H1 (cell line): ENCODE measurements around the gene SPATA16. TPM values are rescaled to one million over a fixed set of nuclear protein-coding genes. Genes with fewer than 3 reads are reported as not detected.

Experiments
- CTCF ChIA-PET: fragments of 300-600 bp; sonication (Branson Sonifier 250); formaldehyde crosslinking; loops from one replicate; lab custom pipeline; 2021; ENCODE audit not compliant: partially characterized antibody; lab: Charles Lee
- POLR2A ChIA-PET: fragments of 300-600 bp; sonication (Branson Sonifier 250); formaldehyde crosslinking; loops from one replicate; lab custom pipeline; 2021; ENCODE audit warnings: inconsistent platforms; ENCODE audit not compliant: partially characterized antibody; lab: Charles Lee
- DNase-seq, 2 experiments: peaks; one replicate each; pipeline versions ENCODE4 v3.0.0 to v3.0.0-alpha.2; 2010 to 2022; ENCODE audit warnings: low spot score in 2 of 2, low read depth in 1 of 2, mixed read lengths in 1 of 2
- FAIRE-seq: peaks from 2 replicates; lab custom pipeline; 2011; peaks lifted over from hg19 to GRCh38; lab: Jason Lieb, UNC
- H2AFZ ChIP-seq: 2 replicates; pipeline ENCODE4 v1.8.1; 2012; ENCODE audit warnings: low read length, inconsistent platforms
- H2AK5ac ChIP-seq: 2 replicates; pipeline ENCODE4 v1.6.1; 2013; ENCODE audit warnings: low read depth, low read length
- H2BK120ac ChIP-seq: replicated peaks from 2 replicates; pipeline ENCODE3; 2013; ENCODE audit warnings: low read depth, low read length, inconsistent platforms
- H2BK12ac ChIP-seq: 2 replicates; pipeline ENCODE4 v1.6.1; 2013; ENCODE audit warnings: low read depth, low read length
- H2BK15ac ChIP-seq: 2 replicates; pipeline ENCODE4 v1.6.1; 2013; ENCODE audit warnings: low read length
- H2BK20ac ChIP-seq: 2 replicates; pipeline ENCODE4 v1.6.1; 2013; ENCODE audit warnings: low read length
- H2BK5ac ChIP-seq: 2 replicates; pipeline ENCODE4 v1.6.1; 2013; ENCODE audit warnings: low read depth, low read length
- H3K14ac ChIP-seq: 2 replicates; pipeline ENCODE4 v1.6.1; 2013; ENCODE audit warnings: inconsistent platforms; ENCODE audit not compliant: insufficient read length
- H3K18ac ChIP-seq: 2 replicates; pipeline ENCODE4 v1.6.1; 2013; ENCODE audit warnings: low read length; ENCODE audit errors: extremely low read depth
- H3K23ac ChIP-seq: 2 replicates; pipeline ENCODE4 v1.6.1; 2013; ENCODE audit warnings: inconsistent platforms; ENCODE audit not compliant: insufficient read length
- H3K23me2 ChIP-seq: 2 replicates; pipeline ENCODE4 v1.6.1; 2013; ENCODE audit warnings: low read depth, low read length
- H3K27ac ChIP-seq: 2 replicates; pipeline ENCODE4 v1.6.1; 2011; ENCODE audit warnings: low read depth, low read length, inconsistent platforms
- H3K27me3 ChIP-seq, 4 experiments: replicated peaks in 1 of 4; 1 replicate in 1 of 4; 2 replicates in 3 of 4; pipeline versions ENCODE4 v1.6.1 to v1.8.1; 2011 to 2013; ENCODE audit warnings: low read length in 3 of 4, mild to moderate bottlenecking in 3 of 4, inconsistent platforms in 2 of 4, mixed read lengths in 2 of 4, moderate library complexity in 1 of 4; ENCODE audit not compliant: control insufficient read depth in 3 of 4, insufficient read depth in 3 of 4; ENCODE audit errors: extremely low read depth in 1 of 4
- H3K36me3 ChIP-seq, 4 experiments: 2 replicates each; pipeline versions ENCODE4 v1.6.1 to v1.8.1; 2011 to 2013; ENCODE audit warnings: mild to moderate bottlenecking in 4 of 4, low read length in 3 of 4, moderate library complexity in 2 of 4, control low read depth in 1 of 4, inconsistent platforms in 1 of 4; ENCODE audit not compliant: insufficient read depth in 4 of 4, control insufficient read depth in 2 of 4
- H3K4ac ChIP-seq: replicated peaks from 2 replicates; pipeline ENCODE3; 2013; ENCODE audit warnings: low read length, low read depth, mixed read lengths, inconsistent platforms; ENCODE audit not compliant: insufficient read length
- H3K4me1 ChIP-seq, 4 experiments: replicated peaks in 1 of 4; 1 replicate in 1 of 4; 2 replicates in 3 of 4; pipeline versions ENCODE4 v1.6.1 to v1.8.1; 2011 to 2013; ENCODE audit warnings: low read length in 3 of 4, inconsistent platforms in 2 of 4, mixed read lengths in 1 of 4; ENCODE audit not compliant: insufficient read depth in 4 of 4, control insufficient read depth in 3 of 4
- H3K4me2 ChIP-seq, 2 experiments: 2 replicates each; pipeline versions ENCODE4 v1.6.1 to v1.8.1; 2011 to 2013; ENCODE audit warnings: low read depth in 2 of 2, low read length in 2 of 2, control low read depth in 1 of 2, inconsistent platforms in 1 of 2, mild to moderate bottlenecking in 1 of 2; ENCODE audit not compliant: insufficient read depth in 1 of 2
- H3K4me3 ChIP-seq, 4 experiments: fragments of 200-600, 300-600 bp in 1 of 4; sonication (generic), shearing (Covaris generic), sonication (Bioruptor Twin) in 1 of 4; 2 replicates each; pipeline versions ENCODE4 v1.5.1 to v1.8.1; 2011 to 2016; ENCODE audit warnings: low read length in 4 of 4, low read depth in 3 of 4, control low read depth in 2 of 4, inconsistent platforms in 2 of 4, mild to moderate bottlenecking in 2 of 4, mixed read lengths in 1 of 4, moderate library complexity in 1 of 4; ENCODE audit not compliant: insufficient read depth in 2 of 4; ENCODE audit errors: extremely low read depth in 1 of 4
- H3K56ac ChIP-seq: replicated peaks from 2 replicates; pipeline ENCODE3; 2013; ENCODE audit warnings: low read depth, mild to moderate bottlenecking, mixed read lengths, low read length, inconsistent platforms; ENCODE audit not compliant: insufficient read length
- H3K79me1 ChIP-seq: 2 replicates; pipeline ENCODE4 v1.6.1; 2013; ENCODE audit warnings: low read depth, low read length, control low read depth
- H3K79me2 ChIP-seq, 2 experiments: 2 replicates each; pipeline versions ENCODE4 v1.6.1 to v1.8.1; 2012 to 2013; ENCODE audit warnings: low read length in 2 of 2, mild to moderate bottlenecking in 2 of 2, inconsistent platforms in 1 of 2; ENCODE audit not compliant: insufficient read depth in 2 of 2, control insufficient read depth in 1 of 2
- H3K9ac ChIP-seq, 4 experiments: replicated peaks in 1 of 4; 1 replicate in 1 of 4; 2 replicates in 3 of 4; pipeline versions ENCODE4 v1.6.1 to v1.8.1; 2011 to 2013; ENCODE audit warnings: low read depth in 3 of 4, low read length in 3 of 4, control low read depth in 2 of 4, mild to moderate bottlenecking in 2 of 4, moderate library complexity in 2 of 4, inconsistent platforms in 1 of 4; ENCODE audit errors: extremely low read depth in 1 of 4
- H3K9me3 ChIP-seq, 2 experiments: 2 replicates each; pipeline versions ENCODE4 v1.6.1 to v1.8.1; 2012 to 2013; ENCODE audit warnings: mild to moderate bottlenecking in 2 of 2, moderate library complexity in 2 of 2, control low read depth in 1 of 2, inconsistent platforms in 1 of 2, low read depth in 1 of 2, low read length in 1 of 2, mixed read lengths in 1 of 2; ENCODE audit not compliant: insufficient read depth in 2 of 2
- H4K20me1 ChIP-seq, 2 experiments: replicated peaks in 1 of 2; 2 replicates each; pipeline versions ENCODE3 to v1.8.1; 2011 to 2013; ENCODE audit warnings: inconsistent platforms in 2 of 2, low read length in 2 of 2, mild to moderate bottlenecking in 1 of 2; ENCODE audit not compliant: insufficient read depth in 2 of 2, control insufficient read depth in 1 of 2
- H4K5ac ChIP-seq: 2 replicates; pipeline ENCODE4 v1.6.1; 2013; ENCODE audit warnings: low read length, low read depth, mixed read lengths, inconsistent platforms; ENCODE audit not compliant: insufficient read length
- H4K8ac ChIP-seq: 2 replicates; pipeline ENCODE4 v1.8.0; 2013; ENCODE audit warnings: mild to moderate bottlenecking, moderate library complexity, low read length, inconsistent platforms; ENCODE audit not compliant: insufficient read depth; ENCODE audit errors: extremely low read depth
- H4K91ac ChIP-seq: replicated peaks from 2 replicates; pipeline ENCODE3; 2013; ENCODE audit warnings: low read length, mixed read lengths, inconsistent platforms; ENCODE audit not compliant: insufficient read length
- ASH2L ChIP-seq: fragments of 200-600, 300-600 bp; sonication (generic); IDR thresholded peaks from one replicate; pipeline ENCODE4 v1.7.1; 2017; ENCODE audit warnings: low read length
- BCL11A ChIP-seq, 2 experiments: IDR thresholded peaks; one replicate each; pipeline ENCODE4 v1.6.1; 2011; ENCODE audit warnings: low read depth in 2 of 2, low read length in 2 of 2, mild to moderate bottlenecking in 2 of 2
- BRCA1 ChIP-seq: IDR thresholded peaks from 2 replicates; pipeline ENCODE4 v1.6.1; 2012; ENCODE audit warnings: low read depth, low read length, improper control_type of control experiment
- EGR1 ChIP-seq: IDR thresholded peaks from 2 replicates; pipeline ENCODE4 v1.6.1; 2011; ENCODE audit warnings: low read depth, low read length, borderline replicate concordance
- EP300 ChIP-seq, 2 experiments: IDR thresholded peaks; 1 replicate in 1 of 2; 2 replicates in 1 of 2; pipeline ENCODE4 v1.6.1; 2011 to 2012; ENCODE audit warnings: low read depth in 2 of 2, low read length in 2 of 2, mild to moderate bottlenecking in 2 of 2, borderline replicate concordance in 1 of 2, inconsistent platforms in 1 of 2, moderate library complexity in 1 of 2
- FOSL1 ChIP-seq: IDR thresholded peaks from 2 replicates; pipeline ENCODE4 v1.6.1; 2011; ENCODE audit warnings: mild to moderate bottlenecking, low read depth, low read length, moderate library complexity; ENCODE audit not compliant: insufficient read depth
- GABPA ChIP-seq: IDR thresholded peaks from 2 replicates; pipeline ENCODE4 v1.6.1; 2011; ENCODE audit warnings: mild to moderate bottlenecking, low read length, moderate library complexity, borderline replicate concordance; ENCODE audit not compliant: insufficient read depth
- POLR2AphosphoS5 ChIP-seq: IDR thresholded peaks from 2 replicates; pipeline ENCODE4 v1.6.1; 2011; ENCODE audit warnings: low read depth, low read length
- SIN3A ChIP-seq, 2 experiments: IDR thresholded peaks in 1 of 2; conservative IDR thresholded peaks in 1 of 2; 2 replicates each; pipeline ENCODE4 v1.6.1; 2011 to 2012; ENCODE audit warnings: low read length in 2 of 2, improper control_type of control experiment in 1 of 2, low read depth in 1 of 2, mild to moderate bottlenecking in 1 of 2
- SP2 ChIP-seq: IDR thresholded peaks from 2 replicates; pipeline ENCODE4 v1.6.1; 2012; ENCODE audit warnings: mild to moderate bottlenecking, low read length, inconsistent platforms
- YY1 ChIP-seq: IDR thresholded peaks from 2 replicates; pipeline ENCODE4 v1.6.1; 2011; ENCODE audit warnings: low read depth, mild to moderate bottlenecking, low read length
- WGBS, 2 experiments: shearing (Covaris generic) in 1 of 2; methylation state at CpG; one replicate each; pipeline versions ENCODE4 v1.1.6 to v1.1.7; 2013 to 2015; ENCODE audit warnings: low lambda C conversion rate in 2 of 2, mixed read lengths in 2 of 2, inconsistent platforms in 1 of 2, low coverage in 1 of 2, missing lambda C conversion rate in 1 of 2; ENCODE audit not compliant: insufficient replicate concordance in 2 of 2, insufficient coverage in 1 of 2, insufficient read length in 1 of 2; ENCODE audit errors: extremely low coverage in 1 of 2, missing lambda C conversion rate in 1 of 2; 5-methylcytosine and 5-hydroxymethylcytosine counted together
- polyA plus RNA-seq, 7 experiments: library from polyadenylated mRNA; depleted of rRNA in 3 of 7; stranded (reverse) in 5 of 7; unstranded in 2 of 7; fragments of >200 nt in 5 of 7; fragments of 200-250 nt in 2 of 7; gene quantifications; 1 replicate in 5 of 7; 2 replicates in 1 of 7; 4 replicates in 1 of 7; pipeline versions ENCODE4 v1.2.1 to v1.2.3, GENCODE V29; 2011 to 2013; ENCODE audit warnings: missing spikeins in 2 of 7, mixed read lengths in 2 of 7
- total RNA-seq: library from RNA; stranded (reverse); fragmentation: NEBNext Ultra II Directional; extraction: Animal tissue kit (Norgen Biotek cat#: 25700); gene quantifications from 2 replicates; pipeline ENCODE4 v1.2.1, GENCODE V29; 2021
- TF ChIP-seq, protein P1 (sequence below), 3 experiments: IDR thresholded peaks; 1 replicate in 2 of 3; 2 replicates in 1 of 3; pipeline versions ENCODE4 v1.5.1 to v1.6.1; 2011; ENCODE audit warnings: low read length in 3 of 3, mild to moderate bottlenecking in 3 of 3, inconsistent platforms in 2 of 3, low read depth in 1 of 3, moderate library complexity in 1 of 3; ENCODE audit not compliant: insufficient read depth in 1 of 3; ENCODE audit errors: control extremely low read depth in 1 of 3

Gene SPATA16
- total and polyA plus RNA-seq, 2 of the 8 experiments (the other 6 are each of a cell fraction or from before 2014, with no cell fraction given) = 0.05 to 2.7 TPM

DNA sequence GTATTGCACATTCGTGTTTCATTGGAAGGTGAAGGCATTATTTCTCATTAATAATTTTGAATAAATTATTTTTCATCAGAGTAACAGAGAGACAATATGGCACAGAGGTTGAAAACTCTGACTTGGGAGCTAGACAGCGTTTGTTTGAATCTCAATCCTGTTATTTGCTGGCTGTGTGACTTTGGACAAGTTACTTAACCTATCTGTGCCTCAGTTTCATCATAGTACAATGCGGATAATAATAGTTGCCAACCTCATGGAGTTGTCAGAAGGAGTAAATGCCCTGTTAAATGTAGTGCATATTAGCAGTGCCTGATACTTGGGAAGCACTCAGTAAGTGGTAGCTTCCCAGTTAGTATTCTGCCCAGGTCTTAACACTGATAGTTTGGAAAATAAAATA is 151.7 kb downstream of the SPATA16 start:
- DNase-seq (no peak), FAIRE-seq (no peak)
- no peak overlapping the region for H2AK5ac ChIP-seq
- H3K23me2 ChIP-seq = no peaks in the 10 kb centered on the region; the same call in 1 of the 2 replicates
- no peak overlapping the region for H3K4me2 ChIP-seq
- H4K20me1 ChIP-seq = no peaks in the 10 kb centered on the region
- H3K23ac ChIP-seq = no peak overlapping the region
- H3K4me3 ChIP-seq = no peak overlapping the region
- no peak overlapping the region for H3K27ac ChIP-seq
- WGBS, 2 experiments = 90% methylated on average over 3 of the region's 3 CpGs; no CpG with 5 or more reads in 1 of the 2 experiments
- H2AFZ ChIP-seq = no peak overlapping the region
- no peak overlapping the region for H3K9ac ChIP-seq
- H3K4ac ChIP-seq = no peak overlapping the region
- H3K18ac ChIP-seq = no peak overlapping the region
- H3K14ac ChIP-seq = no peak overlapping the region
- H4K5ac ChIP-seq = no peak overlapping the region
- H2BK5ac ChIP-seq = no peak overlapping the region
- peaks cover 0 to 3% (median 1%) of the 10 kb centered on the region in 4 experiments; a peak in 2 of 7 replicates for H3K4me1 ChIP-seq
- no peak overlapping the region for H2BK120ac ChIP-seq
- H3K9me3 ChIP-seq = no peaks in the 10 kb centered on the region
- H3K79me2 ChIP-seq = no peaks in the 10 kb centered on the region
- no peaks in the 10 kb centered on the region for H3K79me1 ChIP-seq
- no peak overlapping the region for H2BK20ac ChIP-seq
- no peak overlapping the region for H4K91ac ChIP-seq
- H3K36me3 ChIP-seq = no peaks in the 10 kb centered on the region
- no peak overlapping the region for H2BK12ac ChIP-seq
- no peak overlapping the region for H4K8ac ChIP-seq
- no peak overlapping the region for H2BK15ac ChIP-seq
- POLR2A ChIA-PET = no interaction called here
- CTCF ChIA-PET = interaction anchor here (0.8 to 2.1 kb wide), 2 partner anchors 286 to 539 kb away, joined by 3 to 6 read pairs; no protein-coding TSS in a partner anchor
- H3K27me3 ChIP-seq = no peaks in the 10 kb centered on the region
- H3K56ac ChIP-seq = no peak overlapping the region
- no peak for TF ChIP-seq BCL11A (IDR thresholded peaks at IDR 0.05; ENCODE audit: low read depth in 2 of 2, low read length in 2 of 2)
- no peak for TF ChIP-seq POLR2AphosphoS5
- TF ChIP-seq GABPA = no peak
- TF ChIP-seq SP2 = no peak
- TF ChIP-seq EGR1 = no peak
- no peak for TF ChIP-seq YY1
- no peak for TF ChIP-seq FOSL1
- TF ChIP-seq, protein P1, sequence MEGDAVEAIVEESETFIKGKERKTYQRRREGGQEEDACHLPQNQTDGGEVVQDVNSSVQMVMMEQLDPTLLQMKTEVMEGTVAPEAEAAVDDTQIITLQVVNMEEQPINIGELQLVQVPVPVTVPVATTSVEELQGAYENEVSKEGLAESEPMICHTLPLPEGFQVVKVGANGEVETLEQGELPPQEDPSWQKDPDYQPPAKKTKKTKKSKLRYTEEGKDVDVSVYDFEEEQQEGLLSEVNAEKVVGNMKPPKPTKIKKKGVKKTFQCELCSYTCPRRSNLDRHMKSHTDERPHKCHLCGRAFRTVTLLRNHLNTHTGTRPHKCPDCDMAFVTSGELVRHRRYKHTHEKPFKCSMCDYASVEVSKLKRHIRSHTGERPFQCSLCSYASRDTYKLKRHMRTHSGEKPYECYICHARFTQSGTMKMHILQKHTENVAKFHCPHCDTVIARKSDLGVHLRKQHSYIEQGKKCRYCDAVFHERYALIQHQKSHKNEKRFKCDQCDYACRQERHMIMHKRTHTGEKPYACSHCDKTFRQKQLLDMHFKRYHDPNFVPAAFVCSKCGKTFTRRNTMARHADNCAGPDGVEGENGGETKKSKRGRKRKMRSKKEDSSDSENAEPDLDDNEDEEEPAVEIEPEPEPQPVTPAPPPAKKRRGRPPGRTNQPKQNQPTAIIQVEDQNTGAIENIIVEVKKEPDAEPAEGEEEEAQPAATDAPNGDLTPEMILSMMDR (IDR thresholded peaks at IDR 0.05; ENCODE audit: control extremely low read depth in 1 of 3, insufficient read depth in 1 of 3, low read depth in 1 of 3, low read length in 3 of 3) = no peak
- TF ChIP-seq EP300 (IDR thresholded peaks at IDR 0.05; ENCODE audit: borderline replicate concordance in 1 of 2, low read depth in 2 of 2, low read length in 2 of 2) = no peak
- no peak for TF ChIP-seq ASH2L
- TF ChIP-seq BRCA1 = no peak
- no peak for TF ChIP-seq SIN3A (conservative IDR thresholded peaks at IDR 0.05 in 1 of 2, IDR thresholded peaks at IDR 0.05 in 1 of 2; ENCODE audit: low read depth in 1 of 2, low read length in 2 of 2)
